Measurements from ENCODE around the gene S100B. TPM values are rescaled to one million over a fixed set of nuclear protein-coding genes. Genes with fewer than 3 reads are reported as not detected.

S100B gene
- total and polyA plus RNA-seq, 4 donors: 0.79 to 1.4 (median 1.1) TPM

- no peak for TF ChIP-seq SP1 (IDR thresholded peaks at IDR 0.05)
- TF ChIP-seq CTCF (IDR thresholded peaks at IDR 0.05; ENCODE audit: low read depth, low read length, missing input control): no peak
- TF ChIP-seq EGR1 (IDR thresholded peaks at IDR 0.05; ENCODE audit: low read depth in 2 of 2): no peak
These were observed 7.9 kb downstream of the S100B start (continued) for GRCh38 chr21:46597031-46597430.

- TF ChIP-seq REST (IDR thresholded peaks at IDR 0.05) (no peak), HNF4A (conservative IDR thresholded peaks at IDR 0.05) (no peak), NR2F2 (IDR thresholded peaks at IDR 0.05) (no peak), CTCF (IDR thresholded peaks at IDR 0.05; ENCODE audit: low read depth, low read length, missing input control) (no peak), ZBTB33 (IDR thresholded peaks at IDR 0.05) (no peak), EGR1 (IDR thresholded peaks at IDR 0.05; ENCODE audit: low read depth in 2 of 2) (no peak), YY1 (IDR thresholded peaks at IDR 0.05) (no peak), TAF1 (conservative IDR thresholded peaks at IDR 0.05) (no peak), FOXA1 (IDR thresholded peaks at IDR 0.05) (no peak), MAX (IDR thresholded peaks at IDR 0.05) (no peak), SP1 (IDR thresholded peaks at IDR 0.05) (no peak)
- no peaks in the 10 kb centered on the region for H3K36me3 ChIP-seq (ENCODE audit: control insufficient read depth in 4 of 4, insufficient read depth in 3 of 4, low read depth in 1 of 4, low read length in 3 of 4)
- WGBS: 94% methylated on average over 1 of the region's 1 CpG
These were observed 8.7 kb downstream of the S100B start for GRCh38 chr21:46596201-46596600.

More at GRCh38 chr21:46596201-46596600, 8.7 kb downstream of the S100B start:
- H3K9ac ChIP-seq (ENCODE audit: low read depth in 1 of 2, low read length in 2 of 2): no peak overlapping the region
- H3K27ac ChIP-seq (ENCODE audit: low read depth in 1 of 2, low read length in 2 of 2): no peak overlapping the region
- H3K9me3 ChIP-seq (ENCODE audit: control insufficient read depth in 4 of 4, low read length in 3 of 4): peaks cover 0 to 13% (median 10%) of the 10 kb centered on the region in 4 donors
- H3K4me1 ChIP-seq (ENCODE audit: control insufficient read depth in 4 of 4, insufficient read depth in 4 of 4, low read length in 3 of 4): peaks cover 0 to 6% (median 0%) of the 10 kb centered on the region in 4 donors
- peaks cover 0 to 1% (median 0%) of the 10 kb centered on the region in 4 donors for H3K27me3 ChIP-seq (ENCODE audit: control insufficient read depth in 4 of 4, insufficient read depth in 4 of 4, low read length in 3 of 4)
- DNase-seq (ENCODE audit: low spot score): no peak
- no peak overlapping the region for H3K4me3 ChIP-seq (ENCODE audit: low read depth in 1 of 3, low read length in 3 of 3)
